Cardiac septum (tissue), 1 donor: ENCODE data around the gene STRN. TPM values are rescaled to one million over a fixed set of nuclear protein-coding genes. Genes with fewer than 3 reads are reported as not detected.

Source experiments
- DNase-seq: peaks from one replicate; pipeline ENCODE4 v3.0.0-alpha.2; 2020; ENCODE audit warnings: low spot score
- intact Hi-C: fragments of 100-400 bp; cut with DNase I; formaldehyde crosslinking; loops from one replicate; pipeline ENCODE4 v1.14.0; 2022
- total RNA-seq: library from RNA; stranded (reverse); fragmentation: NEBNext Ultra II Directional; extraction: Animal tissue kit (Norgen Biotek cat#: 25700); gene quantifications from one replicate; pipeline ENCODE4 v1.2.1, GENCODE V29; 2021
- donor health status: DM: no; HTN: no; CAD: no.

STRN gene
- total RNA-seq, 1 donor from 2014 or later, result 78.0 TPM

GRCh38 chr2:36808386-36809068 lies 157.8 kb downstream of the STRN start:
- intact Hi-C loops, result no loop called here
- no peak for DNase-seq

- no peak for DNase-seq
- intact Hi-C loops, result no loop called here
Measured at GRCh38 chr2:36807223-36807886, 159.0 kb downstream of the STRN start.

- intact Hi-C loops, result no loop called here
- no peak for DNase-seq
Measured at GRCh38 chr2:36805635-36806224, 160.6 kb downstream of the STRN start.

- intact Hi-C loops, result no loop called here
- no peak for DNase-seq
Measured at GRCh38 chr2:36802952-36803351, 163.4 kb downstream of the STRN start.

- no peak for DNase-seq
- intact Hi-C loops, result no loop called here
Measured at GRCh38 chr2:36801088-36801487, 165.2 kb downstream of the STRN start.

- intact Hi-C loops, result no loop called here
- no peak for DNase-seq
Measured at GRCh38 chr2:36800381-36800780, 166.0 kb downstream of the STRN start.

GRCh38 chr2:36798724-36799123 lies 167.6 kb downstream of the STRN start:
- intact Hi-C loops, result no loop called here
- DNase-seq, result no peak

GRCh38 chr2:36797324-36798070 lies 168.8 kb downstream of the STRN start:
- intact Hi-C loops, result no loop called here

More at GRCh38 chr2:36797324-36798070, 168.8 kb downstream of the STRN start:
- DNase-seq, result no peak

Other genes with a start within 250 kb of the STRN start
- gene HEATR5B, start 117.8 kb upstream of the STRN start, total RNA-seq, result 16.8 TPM
- gene GPATCH11, start 118.0 kb upstream of the STRN start, total RNA-seq, result 6.7 TPM
- gene EIF2AK2, start 190.4 kb upstream of the STRN start, total RNA-seq, result 17.9 TPM
- gene SULT6B1, start 222.1 kb upstream of the STRN start, total RNA-seq, result not detected
- 49.1 TPM for gene CEBPZOS, start 230.0 kb upstream of the STRN start, total RNA-seq